CMK (cell line): ENCODE measurements around the gene COMMD7.
"Not testable (repeated sequence)": the region's sequence is repeated elsewhere in the genome, so short reads cannot be mapped to it uniquely, and the experiment has no call there.

ENCODE experiments used
- DNase-seq: peaks from one replicate; pipeline ENCODE4 v3.0.0-alpha.2; 2010; ENCODE audit warnings: low read depth

The COMMD7 gene

GRCh38 chr20:32728435-32728834, 14.8 kb downstream of the COMMD7 start:
- DNase-seq, result not testable (repeated sequence)

DNA sequence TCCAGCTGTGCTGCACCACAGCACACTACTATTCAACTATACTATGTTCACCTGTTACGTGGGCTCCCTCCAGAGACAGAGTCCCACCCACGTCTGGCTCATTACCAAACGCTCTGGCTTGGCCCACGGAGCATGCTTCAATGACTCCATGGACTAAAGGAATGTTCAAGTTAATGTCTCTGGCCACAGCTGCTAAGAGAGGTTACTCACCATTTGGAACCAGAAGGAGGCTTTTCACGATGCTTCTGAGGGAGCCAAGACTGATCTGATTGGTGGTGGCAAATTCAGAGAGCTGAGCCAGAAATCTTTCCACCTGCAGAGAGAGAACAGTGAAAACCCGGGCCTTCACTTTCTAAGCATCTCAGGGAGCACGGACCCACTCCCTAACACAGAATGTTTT, 15.6 kb downstream of the COMMD7 start:
- DNase-seq, result no peak

GRCh38 chr20:32718749-32719348, 24.4 kb downstream of the COMMD7 start:
- no peak for DNase-seq

DNA sequence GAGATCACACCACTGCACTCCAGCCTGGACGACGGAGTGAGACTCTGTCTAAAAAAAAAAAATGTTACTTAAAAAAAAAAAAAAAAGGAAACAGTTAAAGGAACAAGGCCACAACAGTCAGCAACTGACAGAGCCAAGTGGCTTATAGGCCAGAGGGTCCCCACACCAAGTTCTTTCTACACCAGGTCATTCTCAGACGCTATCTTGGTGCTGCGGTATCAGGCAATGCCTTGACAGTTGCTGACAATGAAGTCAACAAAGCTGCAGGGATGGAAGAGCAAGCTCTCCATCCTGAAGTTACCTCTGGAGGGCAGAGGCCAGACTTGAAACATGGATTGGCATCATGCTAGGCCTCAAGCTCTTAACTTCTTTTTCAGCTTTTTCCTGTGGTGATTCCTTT, 31.9 kb downstream of the COMMD7 start:
- no peak for DNase-seq

DNA sequence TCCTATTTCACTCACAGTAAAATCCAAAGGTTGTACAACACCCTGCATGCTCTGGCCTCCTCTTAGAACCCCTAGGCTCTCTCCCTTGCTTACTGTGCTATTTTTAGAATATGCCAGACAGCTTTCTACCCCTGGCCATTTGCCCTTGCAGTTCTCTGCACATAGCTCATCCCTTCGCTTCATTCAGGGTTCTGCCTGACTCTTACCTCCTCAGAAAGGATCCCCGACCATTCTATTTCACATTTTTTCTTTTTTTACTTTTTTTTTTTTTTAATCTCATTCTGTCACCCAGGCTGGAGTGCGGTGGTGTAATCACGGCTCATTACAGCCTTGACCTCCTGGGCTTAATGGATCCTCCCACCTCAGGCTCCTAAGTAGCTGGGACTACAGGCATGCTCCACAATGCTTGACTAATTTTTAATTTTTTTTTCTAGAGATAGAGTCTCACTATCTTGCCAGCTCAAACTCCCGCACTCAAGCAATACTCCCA, 33.6 kb downstream of the COMMD7 start:
- DNase-seq, result no peak

GRCh38 chr20:32709029-32709631, 34.1 kb downstream of the COMMD7 start:
- DNase-seq, result not testable (repeated sequence)

- DNase-seq, result no peak
Measured at GRCh38 chr20:32707691-32708581, 35.3 kb downstream of the COMMD7 start.

DNA sequence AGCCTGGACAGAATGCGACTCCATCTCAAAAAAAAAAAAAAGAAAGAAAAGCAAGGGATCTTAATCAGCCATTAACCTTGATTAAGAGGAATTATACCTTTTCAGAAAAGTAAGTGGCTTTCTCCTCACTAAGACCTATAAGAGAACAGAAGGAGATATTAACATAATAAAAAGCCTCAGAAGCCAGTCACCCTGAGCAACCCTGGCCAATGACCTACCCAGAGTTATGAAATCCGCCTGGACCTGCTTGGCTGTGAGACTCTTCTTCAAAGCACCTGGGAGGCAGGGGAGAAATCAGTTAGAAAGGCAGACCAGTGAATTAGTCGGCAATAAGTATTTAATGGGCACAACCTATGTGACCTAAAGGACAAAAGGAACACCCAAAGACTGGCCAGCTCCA, 36.8 kb downstream of the COMMD7 start:
- no peak for DNase-seq

DNA sequence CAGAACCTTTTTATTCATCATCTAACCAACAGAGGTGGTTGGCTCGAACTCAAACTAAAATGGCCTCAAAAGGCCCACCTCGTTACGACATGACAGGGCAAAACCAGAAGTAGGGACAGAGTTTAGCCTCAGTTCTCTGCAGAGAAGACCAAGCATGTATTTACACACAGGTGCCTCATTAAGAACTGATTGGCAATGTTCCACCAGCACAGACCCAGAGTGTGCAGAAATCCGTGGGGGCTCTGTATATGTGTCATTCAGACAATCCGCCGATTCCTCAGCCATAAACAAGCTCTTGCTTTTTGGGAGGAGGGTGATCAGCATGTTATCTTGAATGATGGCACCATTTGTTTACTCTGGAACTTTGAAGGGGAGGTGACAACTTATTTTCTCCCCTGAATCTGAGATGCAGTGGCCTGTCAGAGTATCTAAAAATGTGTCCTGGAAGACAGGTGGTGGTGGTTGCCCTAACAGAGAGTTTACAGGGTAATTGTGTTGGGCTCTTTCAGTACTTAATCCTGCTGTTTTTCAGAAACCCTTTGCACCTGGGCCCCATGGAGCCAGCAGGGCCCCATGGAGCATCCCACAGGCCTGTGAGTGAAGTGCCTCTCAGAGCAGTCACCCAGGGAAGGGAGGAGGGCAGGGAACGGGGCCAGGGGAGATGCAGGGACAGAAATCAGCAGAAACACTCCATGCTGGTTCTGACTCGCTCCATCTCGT, 40.4 kb downstream of the COMMD7 start:
- DNase-seq, result no peak

- DNase-seq, result no peak
Measured at GRCh38 chr20:32697608-32698007, 45.7 kb downstream of the COMMD7 start.

DNA sequence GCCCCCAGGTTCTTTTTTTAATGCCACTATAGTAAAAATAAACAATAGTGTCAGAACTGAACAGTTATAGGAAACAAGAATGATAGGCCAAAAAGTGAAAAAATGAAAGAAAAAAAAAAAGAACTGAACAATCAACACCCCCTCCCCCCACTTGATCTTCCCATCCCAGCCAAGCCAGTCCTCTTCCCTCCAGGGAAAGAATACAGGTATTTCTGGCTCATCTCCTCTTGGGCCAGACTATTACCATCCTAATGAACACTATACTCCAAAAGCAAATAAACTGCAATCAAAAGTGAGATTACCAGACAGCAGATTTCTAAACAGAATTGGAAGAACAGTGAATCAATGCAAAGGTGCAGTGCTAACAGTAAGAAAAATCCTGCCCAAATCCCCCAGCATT, 48.2 kb downstream of the COMMD7 start:
- no peak for DNase-seq

DNA sequence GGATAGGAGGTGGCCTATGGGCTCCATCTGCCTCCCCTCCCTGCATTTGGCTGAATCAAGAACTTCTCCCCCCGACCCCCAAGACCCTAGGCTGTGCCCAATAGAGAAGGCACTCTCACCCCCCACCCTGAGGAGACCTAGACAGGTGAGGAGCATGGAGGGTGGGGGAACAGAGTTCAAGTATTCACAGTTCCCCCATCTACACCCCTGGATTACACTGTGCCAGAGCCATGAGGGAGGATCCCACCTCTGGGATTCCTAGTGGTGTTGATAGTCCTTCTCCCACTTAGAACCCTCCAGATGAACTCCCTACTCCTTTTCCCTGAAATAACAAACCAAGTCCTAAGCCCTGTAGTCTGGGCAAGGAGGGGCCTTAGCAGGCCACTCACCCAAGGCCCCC, 54.3 kb downstream of the COMMD7 start:
- DNase-seq, result not testable (repeated sequence)

GRCh38 chr20:32687180-32687532, 56.1 kb downstream of the COMMD7 start:
- no peak for DNase-seq

- no peak for DNase-seq
Measured at GRCh38 chr20:32686530-32687179, 56.6 kb downstream of the COMMD7 start.

- DNase-seq, result no peak
Measured at GRCh38 chr20:32685541-32686529, 57.4 kb downstream of the COMMD7 start.

DNA sequence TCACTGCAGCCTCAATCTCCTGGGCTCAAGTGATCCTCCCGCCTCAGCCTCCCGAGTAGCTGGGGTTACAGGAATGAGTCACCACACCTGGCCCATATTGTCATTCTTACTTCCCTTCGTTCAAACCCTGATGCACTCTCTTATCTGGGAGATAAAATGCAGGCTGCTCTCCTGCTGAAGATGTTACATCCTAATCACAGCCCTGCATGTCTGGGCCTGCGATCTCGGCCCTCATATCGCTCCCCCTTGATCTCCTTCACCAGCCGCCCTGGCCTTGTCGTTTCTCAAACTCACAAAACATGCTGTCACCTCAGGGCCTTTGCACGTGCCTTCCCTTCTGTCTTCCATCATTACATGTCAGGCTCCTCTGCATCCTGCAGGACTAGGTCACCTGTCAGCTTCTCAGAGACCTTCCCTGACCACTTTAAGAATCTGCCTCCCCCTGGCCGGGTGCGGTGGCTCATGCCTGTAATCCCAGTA, 60.7 kb downstream of the COMMD7 start:
- DNase-seq, result no peak

DNA sequence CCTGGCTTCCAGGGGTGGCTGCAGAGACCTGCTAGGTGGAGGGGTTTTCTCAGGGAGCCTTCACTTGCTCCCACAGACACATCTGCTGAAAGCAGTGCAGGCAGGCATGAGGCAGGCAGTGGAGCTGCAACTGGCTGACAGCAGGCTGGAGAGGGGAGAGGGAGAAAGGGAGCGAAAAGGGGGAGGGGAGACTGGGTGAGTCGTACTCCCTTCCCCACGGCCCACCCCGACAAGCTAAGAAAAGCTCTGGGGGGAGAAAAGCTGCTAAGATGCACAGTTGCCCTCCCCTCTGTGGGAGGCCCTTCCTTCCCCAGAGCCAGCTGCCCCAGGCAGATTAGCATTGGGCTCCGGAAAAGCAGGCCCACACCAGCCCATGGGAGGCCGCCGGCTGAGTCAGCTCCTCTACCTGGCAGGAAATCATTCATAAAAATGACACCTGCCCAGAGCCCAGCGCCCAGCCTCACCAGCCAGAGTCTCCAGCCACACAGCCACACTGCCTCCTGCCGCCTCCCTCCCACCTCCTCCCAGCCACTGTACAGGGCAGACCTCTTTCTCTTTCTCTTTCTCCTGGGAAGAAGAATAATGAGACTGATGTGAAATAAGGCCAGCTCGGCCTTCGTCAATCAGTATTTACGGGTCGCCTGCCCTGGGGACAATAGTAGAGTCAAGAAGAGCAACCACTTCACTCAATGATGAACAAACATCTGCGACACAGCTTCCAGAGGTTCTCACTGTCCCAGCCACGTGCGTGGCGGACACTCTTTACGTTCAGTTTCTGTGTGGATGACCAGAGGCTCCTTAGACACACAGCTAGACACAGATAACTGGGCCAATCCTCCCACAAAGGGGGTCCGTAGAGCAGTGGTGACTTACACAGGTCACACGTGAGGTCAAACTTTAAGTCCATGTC, 61.8 kb downstream of the COMMD7 start:
- peak; percentile 95 for DNase-seq

GRCh38 chr20:32680544-32681174, 62.6 kb downstream of the COMMD7 start:
- no peak for DNase-seq

DNA sequence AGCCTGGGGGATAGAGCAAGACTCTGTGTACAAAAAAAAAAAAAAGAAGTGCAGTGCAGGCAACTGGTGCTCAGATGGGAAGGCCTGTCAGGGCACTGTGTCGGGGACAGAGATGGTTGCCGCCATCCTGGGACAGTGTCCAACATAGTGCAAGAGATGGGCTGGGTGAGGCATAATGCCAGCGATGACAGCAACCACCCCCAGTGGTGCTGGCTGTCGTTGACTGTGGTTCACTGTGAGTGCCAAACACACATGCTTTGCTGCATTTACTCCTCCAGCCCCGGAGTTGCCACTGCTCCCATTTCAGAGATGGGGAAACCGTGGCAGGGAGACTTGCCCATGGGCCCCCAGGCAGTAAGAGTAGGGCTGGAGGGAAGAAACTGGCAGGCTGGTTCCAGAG, 64.3 kb downstream of the COMMD7 start:
- DNase-seq, result no peak
